Activated CD4-positive, alpha-beta T cell treated with anti-CD3 and anti-CD28 coated beads, Interleukin-2, amount 50 U/mL, for 16 hours (primary cell): Measurements from ENCODE around the gene CLPTM1.
"Not testable (repeated sequence)": the region's sequence is repeated elsewhere in the genome, so short reads cannot be mapped to it uniquely, and the experiment has no call there.

Experiments used
- DNase-seq: peaks from one replicate; pipeline ENCODE4 v3.0.0-alpha.2; 2020

Gene CLPTM1

GRCh38 chr19:44954649-44955504 lies at the start of gene CLPTM1:
Gene CLPTM1, plus strand, starts transcription at chr19:44955380. Its CDS starts 16 bp downstream, at chr19:44955396.
- peak; percentile 97 for DNase-seq

- no peak for DNase-seq
Observed at GRCh38 chr19:44905437-44906160, 49.6 kb upstream of the CLPTM1 start, which contains the start of gene APOE. Gene APOE, plus strand, starts transcription at chr19:44905796. Its CDS starts 829 bp downstream, at chr19:44906625.

DNA sequence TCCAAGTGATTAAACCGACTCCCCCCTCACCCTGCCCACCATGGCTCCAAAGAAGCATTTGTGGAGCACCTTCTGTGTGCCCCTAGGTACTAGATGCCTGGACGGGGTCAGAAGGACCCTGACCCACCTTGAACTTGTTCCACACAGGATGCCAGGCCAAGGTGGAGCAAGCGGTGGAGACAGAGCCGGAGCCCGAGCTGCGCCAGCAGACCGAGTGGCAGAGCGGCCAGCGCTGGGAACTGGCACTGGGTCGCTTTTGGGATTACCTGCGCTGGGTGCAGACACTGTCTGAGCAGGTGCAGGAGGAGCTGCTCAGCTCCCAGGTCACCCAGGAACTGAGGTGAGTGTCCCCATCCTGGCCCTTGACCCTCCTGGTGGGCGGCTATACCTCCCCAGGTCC lies 47.6 kb upstream of the CLPTM1 start:
- no peak for DNase-seq

GRCh38 chr19:44908074-44908835 lies 46.9 kb upstream of the CLPTM1 start:
- DNase-seq, result no peak

- no peak for DNase-seq
Observed at GRCh38 chr19:44908836-44909261, 46.3 kb upstream of the CLPTM1 start.

GRCh38 chr19:44909775-44910174 lies 45.4 kb upstream of the CLPTM1 start:
- DNase-seq, result no peak

- not testable (repeated sequence) for DNase-seq
Observed at GRCh38 chr19:44911896-44912295, 43.3 kb upstream of the CLPTM1 start.

- no peak for DNase-seq
Observed at GRCh38 chr19:44912854-44913253, 42.3 kb upstream of the CLPTM1 start.

DNA sequence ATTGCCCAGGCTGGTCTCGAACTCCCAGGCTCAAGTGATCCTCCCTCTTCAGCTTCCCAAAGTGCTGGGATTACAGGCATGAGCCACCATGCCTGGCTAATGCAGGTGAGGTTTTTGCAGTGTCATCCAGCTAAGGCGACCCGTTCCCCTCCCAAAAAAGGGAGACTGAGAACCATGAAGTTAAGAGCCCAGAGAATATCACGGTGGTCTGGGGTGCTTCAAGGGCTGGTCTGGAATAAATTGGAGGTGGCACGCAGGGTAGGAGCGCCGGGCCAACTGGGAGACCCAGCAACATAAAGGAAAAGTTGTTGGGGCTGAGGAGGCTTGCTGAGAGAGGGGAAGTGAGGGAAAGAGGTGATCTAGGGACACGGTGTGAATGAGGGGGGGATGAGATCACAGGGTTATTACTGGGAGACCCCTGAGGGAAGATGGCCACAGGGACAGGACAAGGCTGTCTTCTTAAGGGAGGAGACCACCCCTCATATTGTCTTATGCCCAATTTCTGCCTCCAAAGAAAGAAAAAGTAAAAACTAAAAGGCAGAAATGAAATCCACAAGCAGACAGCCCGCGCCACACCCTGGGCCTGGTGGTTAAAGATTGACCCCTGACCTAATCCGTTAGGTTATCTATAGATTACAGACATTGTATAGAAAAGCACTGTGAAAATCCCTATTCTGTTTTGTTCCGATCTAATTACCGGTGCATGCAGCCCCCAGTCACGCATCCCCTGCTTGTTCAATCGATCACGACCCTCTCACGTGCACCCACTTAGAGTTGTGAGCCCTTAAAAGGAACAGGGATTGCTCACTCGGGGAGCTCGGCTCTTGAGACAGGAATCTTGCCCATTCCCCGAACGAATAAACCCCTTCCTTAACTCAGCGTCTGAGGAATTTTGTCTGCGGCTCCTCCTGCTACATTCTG lies 41.4 kb upstream of the CLPTM1 start:
- DNase-seq, result not testable (repeated sequence)

DNA sequence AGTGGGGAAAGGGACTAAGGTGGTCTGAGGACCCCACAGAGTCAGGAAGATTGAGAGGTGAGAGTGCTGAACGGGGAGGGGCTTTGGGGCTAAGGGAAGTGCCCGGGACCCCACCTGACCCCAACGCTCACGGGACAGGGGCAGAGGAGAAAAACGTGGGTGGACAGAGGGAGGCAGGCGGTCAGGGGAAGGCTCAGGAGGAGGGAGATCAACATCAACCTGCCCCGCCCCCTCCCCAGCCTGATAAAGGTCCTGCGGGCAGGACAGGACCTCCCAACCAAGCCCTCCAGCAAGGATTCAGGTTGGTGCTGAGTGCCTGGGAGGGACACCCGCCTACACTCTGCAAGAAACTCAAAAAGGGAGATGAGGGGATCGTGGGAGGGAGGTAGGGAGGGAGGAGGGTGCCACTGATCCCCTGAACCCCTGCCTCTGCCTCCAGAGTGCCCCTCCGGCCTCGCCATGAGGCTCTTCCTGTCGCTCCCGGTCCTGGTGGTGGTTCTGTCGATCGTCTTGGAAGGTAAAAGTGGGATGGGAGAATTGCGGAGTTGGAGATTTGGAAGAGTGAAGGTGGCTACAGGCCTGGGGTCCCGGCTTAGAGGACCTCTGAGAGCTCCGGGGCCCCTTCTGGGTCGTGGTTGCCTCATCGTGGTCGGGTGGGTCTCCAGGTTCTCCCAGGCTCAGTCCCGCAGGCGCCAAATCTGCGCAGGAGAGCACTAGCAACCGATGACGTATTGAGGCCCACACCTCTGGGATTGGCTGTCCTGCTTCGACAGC lies 40.6 kb upstream of the CLPTM1 start, which contains the start of gene APOC1:
APOC1 (plus strand) TSS at position 176 of the 774 bp plus-strand sequence; CDS start at position 460, 284 bp downstream.
- DNase-seq, result peak; percentile 86

GRCh38 chr19:44924243-44924725 lies 30.9 kb upstream of the CLPTM1 start:
- DNase-seq, result no peak

DNA sequence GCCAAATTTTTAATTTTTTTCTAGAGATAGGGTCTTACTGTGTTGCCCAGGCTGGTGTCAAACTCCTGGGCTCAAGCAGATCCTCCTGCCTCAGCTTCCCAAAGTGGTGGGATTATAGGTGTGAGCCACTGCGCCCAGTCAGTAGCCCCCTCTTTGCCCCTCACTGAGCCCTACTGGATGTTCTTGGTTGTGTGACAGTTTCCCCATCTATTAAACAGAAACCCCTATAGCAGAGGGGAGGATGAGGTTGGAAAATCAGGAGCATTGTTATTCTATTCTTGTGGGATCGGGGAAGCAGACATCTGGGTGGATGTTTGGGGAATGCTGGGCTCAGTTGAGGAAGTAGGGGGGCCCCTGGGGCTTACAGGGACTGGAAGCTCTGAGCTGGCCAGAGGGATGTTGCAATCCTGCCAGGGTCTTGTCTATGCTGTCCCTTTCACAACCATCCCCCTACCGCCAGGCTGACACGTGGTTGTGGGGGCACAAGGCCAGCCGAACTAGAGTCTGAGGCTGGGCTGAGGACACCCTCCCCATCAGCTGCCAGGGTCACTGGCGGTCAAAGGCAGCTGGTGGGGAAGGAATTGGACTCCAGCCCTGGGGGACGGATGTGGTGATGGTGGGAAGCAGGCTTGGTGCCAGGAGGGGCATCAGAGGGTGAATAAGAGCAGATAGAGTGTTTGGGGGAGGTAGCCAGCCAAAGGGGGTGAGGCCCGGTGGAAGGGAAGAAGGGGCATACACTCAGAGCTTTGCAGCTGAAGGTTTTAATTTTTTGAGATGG lies 29.9 kb upstream of the CLPTM1 start:
- no peak for DNase-seq

DNA sequence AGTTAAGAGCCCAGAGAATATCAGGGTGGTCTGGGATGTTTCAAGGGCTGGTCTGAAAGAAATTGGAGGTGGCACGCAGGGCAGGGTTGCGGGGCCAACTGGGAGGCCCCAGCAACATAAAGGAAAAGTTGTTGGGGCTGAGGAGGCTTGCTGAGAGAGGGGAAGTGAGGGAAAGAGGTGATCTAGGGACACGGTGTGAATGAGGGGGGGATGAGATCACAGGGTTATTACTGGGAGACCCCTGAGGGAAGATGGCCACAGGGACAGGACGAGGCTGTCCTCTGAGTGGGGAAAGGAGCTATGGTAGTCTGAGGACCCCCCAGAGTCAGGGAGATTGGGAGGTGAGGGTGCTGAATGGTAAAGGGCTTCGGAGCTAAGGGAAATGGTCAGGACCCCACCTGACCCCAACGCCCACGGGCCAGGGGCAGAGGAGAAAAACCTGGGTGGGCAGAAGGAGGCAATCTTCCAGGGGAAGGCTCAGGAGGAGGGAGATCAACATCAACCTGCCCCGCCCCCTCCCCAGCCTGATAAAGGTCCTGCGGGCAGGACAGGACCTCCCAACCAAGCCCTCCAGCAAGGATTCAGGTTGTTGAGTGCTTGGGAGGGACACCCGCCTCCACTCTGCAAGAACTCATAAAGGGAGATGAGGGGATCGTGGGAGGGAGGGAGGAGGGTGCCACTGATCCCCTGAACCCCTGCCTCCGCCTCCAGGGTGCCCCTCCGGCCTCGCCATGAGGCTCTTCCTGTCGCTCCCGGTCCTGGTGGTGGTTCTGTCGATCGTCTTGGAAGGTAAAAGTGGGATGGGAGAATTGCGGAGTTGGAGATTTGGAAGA lies 28.7 kb upstream of the CLPTM1 start:
- DNase-seq, result not testable (repeated sequence)

DNA sequence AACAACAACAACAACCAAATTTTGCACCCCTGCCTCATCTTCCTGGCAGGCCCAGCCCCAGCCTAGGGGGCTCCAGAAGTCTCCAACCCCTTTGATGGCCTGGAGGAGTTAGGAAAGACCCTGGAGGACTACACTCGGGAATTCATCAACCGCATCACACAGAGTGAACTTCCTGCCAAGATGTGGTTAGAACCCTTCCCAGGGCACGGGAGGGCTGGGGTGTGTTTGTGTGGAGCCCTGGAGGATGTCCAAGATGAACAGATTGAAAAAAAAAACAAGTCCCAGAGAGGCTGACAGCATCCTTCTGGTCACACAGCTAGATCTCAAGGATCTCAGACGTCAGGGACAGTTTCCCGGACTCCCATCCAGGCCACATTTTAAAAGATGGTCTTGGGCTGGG lies 27.4 kb upstream of the CLPTM1 start:
- DNase-seq, result no peak

GRCh38 chr19:44930088-44930487 lies 25.1 kb upstream of the CLPTM1 start:
- DNase-seq, result no peak

- DNase-seq, result no peak
Observed at GRCh38 chr19:44931541-44931940, 23.6 kb upstream of the CLPTM1 start.

DNA sequence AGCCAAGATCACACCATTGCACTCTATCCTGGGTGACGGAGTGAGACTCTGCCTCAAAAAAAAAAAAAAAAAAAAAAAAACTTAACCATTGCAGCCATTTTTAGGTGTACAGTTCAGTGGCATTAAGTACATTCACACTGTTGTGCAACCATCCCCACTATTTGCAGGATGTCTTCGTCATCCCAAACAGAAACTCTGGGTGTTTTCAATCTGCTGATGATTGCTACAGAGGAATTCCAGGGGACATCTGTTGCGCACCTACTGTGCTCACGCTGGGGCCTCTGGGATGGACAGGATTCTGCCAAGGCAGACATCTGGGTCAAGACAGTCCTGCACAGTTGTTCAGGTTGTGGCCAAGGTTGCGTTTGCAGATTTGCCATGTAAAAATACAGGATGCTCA lies 15.5 kb upstream of the CLPTM1 start:
- DNase-seq, result no peak

- DNase-seq, result no peak
Observed at GRCh38 chr19:44942067-44942571, 13.1 kb upstream of the CLPTM1 start, which contains the start of gene APOC4. Gene APOC4, plus strand, starts transcription at chr19:44942237. Its CDS starts 41 bp downstream, at chr19:44942278.

- DNase-seq, result no peak
Observed at GRCh38 chr19:44943801-44944249, 11.4 kb upstream of the CLPTM1 start.
